ENCODE results near the gene EXOC6B. TPM values are rescaled to one million over a fixed set of nuclear protein-coding genes. Genes with fewer than 3 reads are reported as not detected.

EXOC6B gene
- total RNA-seq, 1 donor from 2014 or later, result 173 TPM

GRCh38 chr2:72276356-72276755, 549.5 kb downstream of the EXOC6B start:
- DNase-seq (ENCODE audit: low spot score), result no peak
- intact Hi-C loops (cut with DNase I), result no loop called here

GRCh38 chr2:72275084-72275483, 550.7 kb downstream of the EXOC6B start:
- intact Hi-C loops (cut with DNase I), result no loop called here

GRCh38 chr2:72274380-72274797, 551.4 kb downstream of the EXOC6B start:
- intact Hi-C loops (cut with DNase I), result no loop called here
- DNase-seq (ENCODE audit: low spot score), result no peak

More at GRCh38 chr2:72275084-72275483, 550.7 kb downstream of the EXOC6B start:
- no peak for DNase-seq (ENCODE audit: low spot score)

- no peak for DNase-seq (ENCODE audit: low spot score)
- intact Hi-C loops (cut with DNase I), result no loop called here
These were observed 552.4 kb downstream of the EXOC6B start for GRCh38 chr2:72273384-72273783.

- DNase-seq (ENCODE audit: low spot score), result no peak
- intact Hi-C loops (cut with DNase I), result no loop called here
These were observed 553.8 kb downstream of the EXOC6B start for GRCh38 chr2:72271766-72272641.

- intact Hi-C loops (cut with DNase I), result no loop called here
- DNase-seq (ENCODE audit: low spot score), result no peak
These were observed 554.6 kb downstream of the EXOC6B start for GRCh38 chr2:72271276-72271614.

- intact Hi-C loops (cut with DNase I), result no loop called here
These were observed 555.1 kb downstream of the EXOC6B start for GRCh38 chr2:72270556-72271275.

GRCh38 chr2:72263776-72264060, 562.1 kb downstream of the EXOC6B start:
- intact Hi-C loops (cut with DNase I), result no loop called here
- no peak for DNase-seq (ENCODE audit: low spot score)

More at GRCh38 chr2:72270556-72271275, 555.1 kb downstream of the EXOC6B start:
- DNase-seq (ENCODE audit: low spot score), result no peak

- no peak for DNase-seq (ENCODE audit: low spot score)
- intact Hi-C loops (cut with DNase I), result no loop called here
These were observed 562.6 kb downstream of the EXOC6B start for GRCh38 chr2:72263043-72263775.

- intact Hi-C loops (cut with DNase I), result no loop called here
- DNase-seq (ENCODE audit: low spot score), result no peak
These were observed 564.8 kb downstream of the EXOC6B start for GRCh38 chr2:72261076-72261475.

GRCh38 chr2:72255540-72255939, 570.3 kb downstream of the EXOC6B start:
- intact Hi-C loops (cut with DNase I), result no loop called here
- no peak for DNase-seq (ENCODE audit: low spot score)

- intact Hi-C loops (cut with DNase I), result no loop called here
- no peak for DNase-seq (ENCODE audit: low spot score)
These were observed 570.9 kb downstream of the EXOC6B start for GRCh38 chr2:72254831-72255451.

- no peak for DNase-seq (ENCODE audit: low spot score)
- intact Hi-C loops (cut with DNase I), result no loop called here
These were observed 587.5 kb downstream of the EXOC6B start for GRCh38 chr2:72238311-72238710.

GRCh38 chr2:72237549-72237948, 588.3 kb downstream of the EXOC6B start:
- intact Hi-C loops (cut with DNase I), result no loop called here
- DNase-seq (ENCODE audit: low spot score), result no peak

- intact Hi-C loops (cut with DNase I), result no loop called here
- no peak for DNase-seq (ENCODE audit: low spot score)
These were observed 589.3 kb downstream of the EXOC6B start for GRCh38 chr2:72236445-72237067.

GRCh38 chr2:72235497-72236415, 590.1 kb downstream of the EXOC6B start:
- DNase-seq (ENCODE audit: low spot score), result no peak
- intact Hi-C loops (cut with DNase I), result no loop called here

GRCh38 chr2:72233211-72233610, 592.6 kb downstream of the EXOC6B start:
- intact Hi-C loops (cut with DNase I), result no loop called here
- DNase-seq (ENCODE audit: low spot score), result no peak

- intact Hi-C loops (cut with DNase I), result no loop called here
These were observed 602.8 kb downstream of the EXOC6B start for GRCh38 chr2:72222829-72223564.

More at GRCh38 chr2:72222829-72223564, 602.8 kb downstream of the EXOC6B start:
- no peak for DNase-seq (ENCODE audit: low spot score)
